Stimulated activated memory B cell treated with anti-CD40 and anti-IgM and Interleukin-4, amounts not matched to agents 10 μg/mL and 1 μg/mL and 100 μg/mL, for 72 hours (primary cell): ENCODE results near the gene L3MBTL1.

Experiments
- ATAC-seq: fragments of 150-1000 bp; cut with Tn5 transposase; 2 replicates; pipeline ENCODE4 v1.10.0; 2021
- H3K27ac Mint-ChIP-seq: one replicate; pipeline ENCODE4 v1.8.0; 2022; ENCODE audit warnings: mild to moderate bottlenecking, mixed read lengths
- H3K27me3 Mint-ChIP-seq: one replicate; pipeline ENCODE4 v1.8.0; 2022; ENCODE audit warnings: mixed read lengths
- H3K36me3 Mint-ChIP-seq: one replicate; pipeline ENCODE4 v1.8.0; 2022; ENCODE audit warnings: mixed read lengths
- H3K4me1 Mint-ChIP-seq: one replicate; pipeline ENCODE4 v1.8.0; 2022; ENCODE audit warnings: mixed read lengths
- H3K4me3 Mint-ChIP-seq: one replicate; pipeline ENCODE4 v1.8.0; 2022; ENCODE audit warnings: mild to moderate bottlenecking, moderate library complexity, mixed read lengths
- H3K9me3 Mint-ChIP-seq: one replicate; pipeline ENCODE4 v1.8.0; 2022; ENCODE audit warnings: mixed read lengths

Gene L3MBTL1

GRCh38 chr20:43520074-43520630 is 12.7 kb downstream of the L3MBTL1 start:
- Mint-ChIP-seq H3K9me3 (peaks cover 2% of the 10 kb centered on the region), H3K4me1 (peaks cover 12% of the 10 kb centered on the region), H3K36me3 (peaks cover 12% of the 10 kb centered on the region), H3K27ac (no peak overlapping the region), H3K4me3 (no peak overlapping the region), H3K27me3 (no peaks in the 10 kb centered on the region)
- ATAC-seq = no peak

DNA sequence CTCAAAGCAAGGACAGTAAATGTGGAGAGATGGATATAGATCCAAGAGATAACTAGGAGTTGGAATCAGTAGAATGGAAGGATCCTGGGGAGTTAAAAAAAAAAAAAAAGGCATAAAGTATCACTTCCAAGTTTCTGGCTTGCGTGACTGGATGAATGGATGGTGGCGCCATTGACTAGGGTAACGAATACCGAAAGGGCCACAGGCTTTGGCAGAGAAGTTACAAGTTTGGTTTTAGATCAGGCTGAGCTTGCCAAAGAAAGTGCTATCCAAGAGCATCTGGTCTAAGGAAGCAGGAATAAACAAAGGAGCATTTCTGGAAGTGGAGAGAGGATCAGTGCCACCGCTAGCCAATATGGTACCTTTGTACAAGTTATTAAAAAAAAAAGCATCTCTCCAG is 17.5 kb downstream of the L3MBTL1 start:
- Mint-ChIP-seq H3K36me3 (peaks cover 12% of the 10 kb centered on the region), H3K4me1 (no peaks in the 10 kb centered on the region), H3K4me3 (no peak overlapping the region), H3K9me3 (peaks cover 2% of the 10 kb centered on the region), H3K27ac (no peak overlapping the region), H3K27me3 (no peaks in the 10 kb centered on the region)
- no peak for ATAC-seq

- Mint-ChIP-seq H3K36me3 (peaks cover 6% of the 10 kb centered on the region), H3K27ac (no peak overlapping the region), H3K9me3 (peaks cover 2% of the 10 kb centered on the region), H3K4me1 (no peaks in the 10 kb centered on the region), H3K27me3 (no peaks in the 10 kb centered on the region), H3K4me3 (no peak overlapping the region)
- ATAC-seq = no peak
Measured at GRCh38 chr20:43528258-43528875, 20.9 kb downstream of the L3MBTL1 start.

DNA sequence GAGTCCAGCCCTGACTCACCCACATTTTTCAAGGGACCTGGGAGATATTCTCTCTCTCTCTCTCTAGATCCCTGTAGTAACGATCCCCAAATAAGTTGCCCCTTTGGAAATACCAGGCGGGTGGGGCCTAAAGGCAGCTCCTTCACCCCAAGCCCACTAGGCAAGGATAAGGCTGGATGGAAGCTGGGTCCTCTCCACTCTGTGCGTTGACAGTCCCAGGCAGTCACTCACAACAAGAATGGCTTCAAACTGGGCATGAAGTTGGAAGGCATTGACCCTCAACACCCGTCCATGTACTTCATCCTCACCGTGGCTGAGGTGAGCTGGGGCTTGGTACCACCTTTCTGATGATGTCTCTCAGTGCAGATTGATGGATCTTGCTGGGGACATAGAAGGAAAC is 21.6 kb downstream of the L3MBTL1 start:
- Mint-ChIP-seq H3K4me1 (no peaks in the 10 kb centered on the region), H3K4me3 (no peak overlapping the region), H3K27me3 (no peaks in the 10 kb centered on the region), H3K9me3 (peaks cover 2% of the 10 kb centered on the region), H3K36me3 (peaks cover 6% of the 10 kb centered on the region), H3K27ac (no peak overlapping the region)
- ATAC-seq = no peak

DNA sequence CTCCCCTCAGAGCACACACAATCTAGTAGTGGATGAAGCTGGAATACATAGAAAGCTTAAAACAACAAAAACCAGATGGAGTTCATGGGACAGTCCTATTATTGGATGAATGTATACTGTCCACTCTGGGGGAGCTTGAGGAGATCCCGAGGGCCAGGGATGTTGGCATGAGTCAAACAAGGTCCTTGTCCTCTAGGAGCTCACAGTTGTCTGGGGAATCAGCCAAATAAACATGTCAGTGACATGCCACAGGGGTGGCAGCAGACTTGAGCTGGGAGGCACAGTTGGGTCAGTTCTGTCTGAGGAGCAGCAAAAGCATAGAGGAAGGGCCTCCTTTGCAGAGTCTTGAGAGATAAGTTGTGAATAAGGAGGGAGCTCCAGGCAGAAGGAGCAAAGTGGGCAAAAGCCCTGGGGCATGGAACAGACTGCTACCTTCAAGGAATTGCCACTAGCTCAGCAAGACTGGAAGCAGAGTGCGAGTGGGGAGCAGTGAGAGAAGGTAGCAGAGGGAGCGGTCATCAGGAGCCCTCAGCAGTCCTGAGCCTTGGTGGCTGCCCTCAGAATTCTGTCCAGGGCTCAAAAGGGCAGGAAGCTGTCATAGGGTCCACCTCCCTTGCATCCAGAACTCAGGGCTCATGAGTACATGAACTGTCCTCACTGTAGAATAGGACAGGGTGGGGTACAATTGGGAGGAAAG is 22.1 kb downstream of the L3MBTL1 start:
- Mint-ChIP-seq H3K4me3 (no peak overlapping the region), H3K27ac (no peak overlapping the region), H3K9me3 (peaks cover under 1% of the 10 kb centered on the region), H3K4me1 (no peaks in the 10 kb centered on the region), H3K27me3 (no peaks in the 10 kb centered on the region), H3K36me3 (peaks cover 3% of the 10 kb centered on the region)
- no peak for ATAC-seq

- Mint-ChIP-seq H3K27me3 (no peaks in the 10 kb centered on the region), H3K36me3 (peaks cover 2% of the 10 kb centered on the region), H3K4me1 (no peaks in the 10 kb centered on the region), H3K9me3 (no peaks in the 10 kb centered on the region), H3K4me3 (no peak overlapping the region), H3K27ac (no peak overlapping the region)
- ATAC-seq = no peak
Measured at GRCh38 chr20:43530321-43531090, 23.0 kb downstream of the L3MBTL1 start.

- Mint-ChIP-seq H3K36me3 (peaks cover 6% of the 10 kb centered on the region), H3K27ac (no peak overlapping the region), H3K27me3 (no peaks in the 10 kb centered on the region), H3K4me3 (no peak overlapping the region), H3K9me3 (no peaks in the 10 kb centered on the region), H3K4me1 (no peaks in the 10 kb centered on the region)
- no peak for ATAC-seq
Measured at GRCh38 chr20:43531091-43531443, 23.6 kb downstream of the L3MBTL1 start.

- no peaks in the 10 kb centered on the region for H3K9me3 Mint-ChIP-seq
- no peak overlapping the region for H3K4me3 Mint-ChIP-seq
- H3K27ac Mint-ChIP-seq = no peak overlapping the region
- peaks cover 6% of the 10 kb centered on the region for H3K36me3 Mint-ChIP-seq
- ATAC-seq = no peak
- H3K4me1 Mint-ChIP-seq = no peaks in the 10 kb centered on the region
- no peaks in the 10 kb centered on the region for H3K27me3 Mint-ChIP-seq
Measured at GRCh38 chr20:43532416-43533055, 25.0 kb downstream of the L3MBTL1 start.

DNA sequence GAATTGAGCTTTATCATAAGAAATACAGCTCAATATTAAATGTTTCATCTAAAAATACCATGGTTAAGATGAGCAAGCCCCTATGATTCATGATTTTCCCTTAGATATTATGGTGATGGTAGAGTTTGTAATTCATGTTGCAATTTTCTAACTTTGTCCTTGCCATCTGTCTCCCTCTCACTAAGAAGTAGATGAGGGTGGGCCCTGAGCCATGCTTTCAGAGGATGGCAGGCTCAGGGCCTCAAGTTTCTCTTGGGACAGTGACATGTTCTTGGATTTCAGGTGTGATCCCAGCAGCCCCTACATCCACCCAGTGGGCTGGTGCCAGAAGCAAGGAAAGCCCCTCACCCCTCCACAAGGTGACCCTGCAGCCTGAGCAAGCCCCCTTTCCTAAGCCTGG is 25.6 kb downstream of the L3MBTL1 start:
- Mint-ChIP-seq H3K4me1 (no peaks in the 10 kb centered on the region), H3K9me3 (no peaks in the 10 kb centered on the region), H3K4me3 (no peak overlapping the region), H3K27ac (no peak overlapping the region), H3K36me3 (peaks cover 6% of the 10 kb centered on the region), H3K27me3 (no peaks in the 10 kb centered on the region)
- ATAC-seq = no peak

- ATAC-seq = no peak
- H3K36me3 Mint-ChIP-seq = peaks cover 6% of the 10 kb centered on the region
- no peak overlapping the region for H3K27ac Mint-ChIP-seq
- H3K4me1 Mint-ChIP-seq = no peaks in the 10 kb centered on the region
- no peaks in the 10 kb centered on the region for H3K27me3 Mint-ChIP-seq
- no peaks in the 10 kb centered on the region for H3K9me3 Mint-ChIP-seq
- no peak overlapping the region for H3K4me3 Mint-ChIP-seq
Measured at GRCh38 chr20:43534016-43534415, 26.5 kb downstream of the L3MBTL1 start.

DNA sequence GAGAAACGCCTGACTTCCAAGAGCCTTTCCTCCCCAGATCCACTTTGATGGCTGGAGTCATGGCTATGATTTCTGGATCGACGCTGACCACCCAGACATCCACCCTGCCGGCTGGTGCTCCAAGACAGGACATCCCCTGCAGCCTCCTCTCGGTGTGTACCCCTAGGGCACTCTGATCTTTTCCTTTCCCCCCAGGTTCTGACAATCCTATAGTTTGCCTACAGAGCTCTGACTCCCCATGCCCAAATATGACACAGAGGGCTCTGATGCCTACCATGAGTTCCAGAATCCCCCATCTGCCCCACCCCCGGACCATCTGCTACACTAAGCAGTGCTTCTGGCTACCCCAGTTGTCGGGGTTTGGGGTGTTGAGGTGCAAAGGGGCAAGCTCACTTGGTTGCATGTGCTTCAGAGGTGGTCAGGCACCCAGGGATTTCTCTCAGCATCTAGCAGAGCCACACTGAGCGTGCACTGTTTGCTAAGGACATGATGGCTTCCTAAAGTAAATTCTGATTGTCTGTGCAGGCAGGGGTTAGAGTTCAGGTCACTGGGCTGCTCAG is 27.4 kb downstream of the L3MBTL1 start:
- Mint-ChIP-seq H3K36me3 (peaks cover 6% of the 10 kb centered on the region), H3K9me3 (no peaks in the 10 kb centered on the region), H3K27ac (no peak overlapping the region), H3K4me1 (no peaks in the 10 kb centered on the region), H3K4me3 (no peak overlapping the region), H3K27me3 (no peaks in the 10 kb centered on the region)
- no peak for ATAC-seq

GRCh38 chr20:43535370-43536004 is 28.0 kb downstream of the L3MBTL1 start:
- Mint-ChIP-seq H3K36me3 (peaks cover 6% of the 10 kb centered on the region), H3K27me3 (no peaks in the 10 kb centered on the region), H3K27ac (no peak overlapping the region), H3K4me1 (no peaks in the 10 kb centered on the region), H3K9me3 (no peaks in the 10 kb centered on the region), H3K4me3 (no peak overlapping the region)
- no peak for ATAC-seq

DNA sequence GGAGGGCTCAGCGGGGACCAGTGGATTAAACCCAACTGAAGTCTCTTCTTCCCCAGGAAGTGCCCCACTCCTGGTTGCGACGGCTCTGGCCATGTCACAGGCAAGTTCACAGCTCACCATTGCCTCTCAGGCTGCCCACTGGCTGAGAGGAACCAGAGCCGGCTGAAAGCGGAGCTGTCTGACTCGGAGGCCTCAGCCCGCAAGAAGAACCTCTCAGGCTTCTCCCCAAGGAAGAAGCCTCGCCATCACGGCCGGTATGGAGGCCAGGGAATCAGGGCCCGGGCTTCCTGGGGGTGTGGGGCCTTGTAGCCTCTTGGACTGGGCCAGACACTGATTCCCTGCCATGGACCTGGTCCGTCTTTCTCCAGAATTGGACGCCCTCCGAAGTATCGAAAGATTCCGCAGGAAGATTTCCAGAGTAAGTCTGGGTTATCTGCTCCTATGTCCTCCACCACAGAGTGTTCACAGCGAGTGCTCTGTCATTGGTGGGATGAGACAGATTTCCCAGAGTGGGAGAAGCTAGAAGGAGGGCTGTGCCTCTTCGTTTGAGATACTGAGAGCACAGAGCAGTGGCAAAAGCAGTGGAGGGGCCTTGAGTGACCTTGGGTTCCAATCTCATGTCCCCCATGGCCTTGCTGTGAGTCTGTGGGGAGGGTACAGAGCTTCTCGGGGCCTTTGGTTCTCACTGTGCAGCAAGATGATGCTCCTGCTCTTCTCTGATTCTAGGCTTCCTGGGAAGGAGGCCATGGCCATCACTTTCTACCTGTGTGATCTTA is 28.7 kb downstream of the L3MBTL1 start:
- no peaks in the 10 kb centered on the region for H3K4me1 Mint-ChIP-seq
- no peak overlapping the region for H3K4me3 Mint-ChIP-seq
- peaks cover 6% of the 10 kb centered on the region for H3K36me3 Mint-ChIP-seq
- no peak overlapping the region for H3K27ac Mint-ChIP-seq
- no peaks in the 10 kb centered on the region for H3K27me3 Mint-ChIP-seq
- ATAC-seq = no peak
- H3K9me3 Mint-ChIP-seq = no peaks in the 10 kb centered on the region

- no peak for ATAC-seq
- peaks cover 6% of the 10 kb centered on the region for H3K36me3 Mint-ChIP-seq
- H3K27me3 Mint-ChIP-seq = no peaks in the 10 kb centered on the region
- no peaks in the 10 kb centered on the region for H3K9me3 Mint-ChIP-seq
- H3K27ac Mint-ChIP-seq = no peak overlapping the region
- H3K4me1 Mint-ChIP-seq = no peaks in the 10 kb centered on the region
- no peak overlapping the region for H3K4me3 Mint-ChIP-seq
Measured at GRCh38 chr20:43536817-43537440, 29.4 kb downstream of the L3MBTL1 start.
